CD4-positive, alpha-beta T cell treated with Interferon gamma for 1 hour (primary cell): ENCODE data around the gene KPNB1.

Experiments used
- DNase-seq: peaks from one replicate; pipeline ENCODE4 v3.0.0-alpha.2; 2020

The KPNB1 gene

DNA sequence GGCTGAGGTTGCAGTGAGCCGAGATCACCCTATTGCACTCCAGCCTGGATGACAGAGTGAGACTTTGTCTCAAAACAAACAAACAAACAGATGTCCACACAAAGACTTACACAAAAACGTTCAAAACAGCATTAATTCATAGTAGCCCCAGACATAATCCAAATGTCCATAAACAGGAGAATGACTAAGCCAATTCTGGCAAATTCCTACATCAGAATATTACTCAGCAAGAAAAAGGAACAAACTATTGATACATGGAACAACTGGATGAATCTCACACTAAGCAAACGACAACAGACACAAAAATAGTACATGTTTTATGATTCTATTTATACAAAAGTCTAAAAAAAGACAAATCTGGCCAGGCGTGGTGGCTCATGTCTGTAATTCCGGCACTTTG, 10.8 kb upstream of the KPNB1 start:
- DNase-seq = no peak

DNA sequence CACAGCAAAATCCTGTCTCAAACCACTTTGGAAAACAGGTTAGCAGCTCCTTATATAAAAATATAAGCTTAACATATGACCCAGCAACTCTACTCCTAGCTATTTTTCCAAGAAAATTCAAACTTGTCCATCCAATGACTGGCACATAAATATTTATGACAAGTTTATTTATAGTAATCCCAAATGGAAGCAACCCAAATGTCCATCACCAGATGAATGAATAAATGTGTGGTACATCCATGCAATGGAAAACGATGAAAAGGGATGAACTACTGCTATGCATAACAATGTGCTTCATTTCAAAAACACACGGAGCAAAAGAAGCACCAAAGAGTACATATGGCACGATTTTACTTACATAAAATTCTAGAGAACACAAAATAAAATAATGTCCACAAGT, 9.6 kb upstream of the KPNB1 start:
- no peak for DNase-seq

GRCh38 chr17:47641202-47641601, 8.5 kb upstream of the KPNB1 start:
- no peak for DNase-seq

DNA sequence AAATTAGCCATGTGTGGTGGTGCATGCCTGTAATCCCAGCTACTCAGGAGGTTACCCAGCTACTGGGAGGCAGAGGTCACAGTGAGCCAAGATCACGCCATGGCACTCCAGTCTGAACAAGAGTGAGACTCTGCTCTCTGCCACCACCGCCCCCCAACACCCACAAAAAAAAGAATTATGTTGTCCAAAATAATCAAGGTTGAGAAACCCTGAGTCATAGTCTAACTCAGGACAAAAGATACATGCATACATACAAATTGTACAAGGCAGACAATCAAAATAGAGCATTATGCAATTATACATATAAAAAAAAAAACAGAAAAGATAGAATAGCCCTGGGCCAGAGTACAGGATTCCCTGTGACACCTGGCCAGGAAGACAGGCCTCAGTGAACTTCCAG, 6.6 kb upstream of the KPNB1 start:
- DNase-seq = no peak

GRCh38 chr17:47644324-47644723, 5.4 kb upstream of the KPNB1 start:
- no peak for DNase-seq

DNA sequence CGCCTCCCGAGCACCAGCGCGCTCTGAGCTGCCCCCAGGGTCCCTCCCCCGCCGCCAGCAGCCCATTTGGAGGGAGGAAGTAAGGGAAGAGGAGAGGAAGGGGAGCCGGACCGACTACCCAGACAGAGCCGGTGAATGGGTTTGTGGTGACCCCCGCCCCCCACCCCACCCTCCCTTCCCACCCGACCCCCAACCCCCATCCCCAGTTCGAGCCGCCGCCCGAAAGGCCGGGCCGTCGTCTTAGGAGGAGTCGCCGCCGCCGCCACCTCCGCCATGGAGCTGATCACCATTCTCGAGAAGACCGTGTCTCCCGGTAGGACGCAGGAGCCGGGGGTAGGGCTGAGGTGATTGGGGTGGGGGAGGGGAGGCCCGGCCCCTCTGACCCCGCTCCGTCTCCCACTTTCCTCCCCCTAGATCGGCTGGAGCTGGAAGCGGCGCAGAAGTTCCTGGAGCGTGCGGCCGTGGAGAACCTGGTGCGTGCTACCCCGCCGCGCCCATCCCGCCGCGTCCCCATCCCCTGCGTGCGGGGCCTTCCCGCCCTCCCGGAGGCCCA, 329 bp downstream of the KPNB1 start:
- DNase-seq = peak; percentile 52

- peak; percentile 94 for DNase-seq
These were observed 1.1 kb downstream of the KPNB1 start for GRCh38 chr17:47650525-47651522.

DNA sequence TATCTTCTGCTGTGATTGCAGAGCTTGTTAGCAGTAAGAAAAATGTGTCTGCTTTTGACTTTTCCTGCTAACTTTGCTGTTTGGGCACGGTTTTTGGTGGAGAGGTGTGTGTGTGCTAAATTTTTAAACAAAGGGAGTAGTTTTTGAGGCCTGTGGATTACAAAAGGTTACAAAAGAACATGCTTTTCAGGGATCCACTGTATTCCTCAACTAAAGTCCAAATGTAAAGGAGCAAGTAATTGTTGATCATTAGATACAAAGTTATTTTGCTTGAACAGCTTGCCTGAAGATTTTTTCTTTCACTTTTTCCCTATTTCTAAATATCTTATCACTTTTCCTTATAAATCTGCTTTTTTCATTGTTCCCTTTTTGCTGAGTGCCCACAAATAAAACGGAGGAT, 2.0 kb downstream of the KPNB1 start:
- DNase-seq = no peak

DNA sequence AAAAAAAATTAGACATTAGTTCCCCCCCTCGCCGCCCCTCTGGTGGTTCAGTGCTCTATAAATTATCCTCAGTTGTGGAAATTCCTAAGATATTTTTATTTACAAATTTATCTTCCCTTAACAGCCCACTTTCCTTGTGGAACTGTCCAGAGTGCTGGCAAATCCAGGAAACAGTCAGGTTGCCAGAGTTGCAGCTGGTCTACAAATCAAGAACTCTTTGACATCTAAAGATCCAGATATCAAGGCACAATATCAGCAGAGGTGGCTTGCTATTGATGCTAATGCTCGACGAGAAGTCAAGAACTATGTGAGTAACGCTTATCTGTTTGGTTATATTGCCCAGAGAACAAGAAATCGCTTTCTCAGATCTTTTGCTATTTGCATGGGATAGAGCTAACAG, 2.9 kb downstream of the KPNB1 start:
- no peak for DNase-seq

DNA sequence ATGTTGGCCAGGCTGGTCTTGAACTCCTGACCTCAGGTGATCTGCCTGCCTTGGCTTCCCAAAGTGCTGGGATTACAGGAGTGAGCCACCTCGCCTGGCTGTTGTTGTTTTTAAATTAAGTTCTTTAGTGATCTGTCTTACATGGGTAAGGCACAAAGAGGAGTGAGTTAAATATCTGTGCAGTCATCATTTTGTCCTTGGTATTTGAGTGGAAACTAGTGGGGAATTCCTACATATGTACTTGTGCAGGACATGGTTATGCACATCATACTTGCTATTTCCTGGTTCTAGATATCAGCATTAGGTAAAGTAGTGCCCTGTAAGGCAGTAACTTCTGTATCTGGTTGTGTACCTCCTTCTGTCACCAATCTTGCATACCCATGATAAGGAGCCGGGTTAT, 3.7 kb downstream of the KPNB1 start:
- DNase-seq = no peak

DNA sequence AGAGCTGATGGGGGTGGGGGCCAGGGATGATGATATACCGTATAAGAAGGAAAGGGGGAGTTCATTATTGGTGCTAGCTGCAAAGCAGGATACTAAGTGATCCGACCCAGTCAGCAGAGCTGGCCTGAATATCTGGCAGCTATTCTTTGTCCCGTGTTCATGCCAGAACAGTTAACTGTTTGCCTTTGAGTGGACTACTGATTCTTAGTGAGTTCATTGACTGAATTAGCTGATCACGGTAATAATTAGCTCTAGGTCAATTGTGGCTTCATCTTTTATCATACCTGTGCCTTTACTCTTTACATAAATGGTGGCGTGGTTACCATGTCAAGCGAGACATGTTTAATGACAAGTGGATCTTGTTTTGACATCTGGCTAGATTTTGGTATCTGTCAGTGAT, 5.3 kb downstream of the KPNB1 start:
- DNase-seq = no peak

GRCh38 chr17:47660064-47660492, 10.4 kb downstream of the KPNB1 start:
- DNase-seq = no peak

- DNase-seq = peak; percentile 52
These were observed 14.3 kb downstream of the KPNB1 start for GRCh38 chr17:47663912-47664623.

DNA sequence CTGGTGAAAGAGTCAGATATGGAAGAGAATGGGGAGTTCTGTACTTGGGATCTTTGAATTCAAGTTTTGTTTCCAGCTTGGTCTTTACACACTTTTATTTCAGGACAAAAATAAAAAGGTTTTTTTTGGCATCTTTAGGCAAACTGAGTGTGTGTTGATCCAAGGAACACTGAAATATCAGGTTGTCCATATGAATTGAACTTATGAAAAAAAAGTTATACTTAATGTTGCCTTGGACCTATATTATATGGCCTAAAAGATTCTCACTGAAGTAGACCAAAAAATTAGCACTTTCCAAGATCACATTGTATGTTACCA, 14.9 kb downstream of the KPNB1 start:
- no peak for DNase-seq

DNA sequence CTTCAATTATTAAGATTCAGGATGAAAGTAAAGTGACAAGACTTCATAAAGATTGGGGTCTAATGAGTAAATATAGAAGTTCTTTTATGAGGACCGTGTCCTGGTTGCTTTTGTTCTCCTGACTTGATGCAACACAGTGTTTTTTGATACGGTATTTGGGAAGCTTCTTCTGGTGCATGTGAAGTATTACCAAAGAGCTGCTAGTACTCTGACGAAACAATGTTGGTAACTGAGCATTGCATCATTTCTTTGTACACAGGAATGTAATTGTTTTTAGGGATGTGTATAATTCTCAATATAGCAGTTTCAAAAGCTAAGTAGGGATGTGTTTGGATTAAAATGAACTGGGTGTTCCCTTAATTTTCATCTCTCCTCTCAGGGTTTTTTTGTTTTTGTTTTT, 15.9 kb downstream of the KPNB1 start:
- no peak for DNase-seq

- DNase-seq = no peak
These were observed 19.4 kb downstream of the KPNB1 start for GRCh38 chr17:47669081-47669480.

GRCh38 chr17:47670064-47670463, 20.3 kb downstream of the KPNB1 start:
- no peak for DNase-seq

- no peak for DNase-seq
These were observed 24.8 kb downstream of the KPNB1 start for GRCh38 chr17:47674499-47674898.

DNA sequence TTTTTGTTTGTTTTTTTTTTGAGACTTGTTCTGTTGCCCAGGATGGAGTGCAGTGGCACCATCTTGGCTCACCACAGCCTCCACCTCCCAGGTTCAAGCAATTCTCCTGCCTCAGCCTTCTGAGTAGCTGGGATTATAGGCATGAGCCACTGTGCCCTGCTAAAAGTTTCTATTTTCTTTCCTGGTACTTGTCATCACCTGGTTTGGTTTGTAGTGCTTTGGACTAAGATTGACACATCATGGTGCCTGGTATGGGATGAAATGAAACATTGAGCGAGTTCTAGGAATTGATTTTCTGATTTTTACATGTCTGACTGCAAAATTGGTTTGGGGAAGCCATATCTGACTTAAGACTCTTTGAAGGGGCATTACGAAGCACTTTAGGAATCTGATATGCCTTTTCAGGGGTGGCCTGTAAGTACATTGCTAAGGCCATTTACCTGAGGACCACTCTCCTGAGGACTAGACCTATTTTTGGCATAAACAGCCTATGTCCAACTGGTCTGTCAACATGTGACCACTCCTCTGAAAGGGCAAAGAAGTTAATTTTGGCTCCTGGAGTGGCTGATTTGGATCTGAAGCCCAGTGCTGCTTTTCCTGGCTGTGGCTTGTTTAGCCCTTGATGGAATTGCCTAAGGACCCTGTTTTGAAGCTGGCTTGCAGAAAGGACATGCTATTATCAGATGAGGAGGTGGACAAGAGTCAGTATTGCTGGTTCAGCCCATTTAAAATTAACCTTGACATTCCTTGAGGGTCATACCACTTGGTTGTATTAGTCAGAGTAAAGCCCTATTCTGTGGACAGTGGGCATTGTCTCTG, 25.9 kb downstream of the KPNB1 start:
- no peak for DNase-seq

GRCh38 chr17:47676199-47676472, 26.4 kb downstream of the KPNB1 start:
- DNase-seq = no peak

- no peak for DNase-seq
These were observed 26.9 kb downstream of the KPNB1 start for GRCh38 chr17:47676510-47677165.

- DNase-seq = no peak
These were observed 28.5 kb downstream of the KPNB1 start for GRCh38 chr17:47678196-47678595.

- DNase-seq = no peak
These were observed 32.4 kb downstream of the KPNB1 start for GRCh38 chr17:47682138-47682537.
